ENCODE results near the gene ZNF296. TPM values are rescaled to one million over a fixed set of nuclear protein-coding genes. Genes with fewer than 3 reads are reported as not detected.

ZNF296 gene
- 0.70 and 3.1 TPM in 2 replicates for total RNA-seq

DNA sequence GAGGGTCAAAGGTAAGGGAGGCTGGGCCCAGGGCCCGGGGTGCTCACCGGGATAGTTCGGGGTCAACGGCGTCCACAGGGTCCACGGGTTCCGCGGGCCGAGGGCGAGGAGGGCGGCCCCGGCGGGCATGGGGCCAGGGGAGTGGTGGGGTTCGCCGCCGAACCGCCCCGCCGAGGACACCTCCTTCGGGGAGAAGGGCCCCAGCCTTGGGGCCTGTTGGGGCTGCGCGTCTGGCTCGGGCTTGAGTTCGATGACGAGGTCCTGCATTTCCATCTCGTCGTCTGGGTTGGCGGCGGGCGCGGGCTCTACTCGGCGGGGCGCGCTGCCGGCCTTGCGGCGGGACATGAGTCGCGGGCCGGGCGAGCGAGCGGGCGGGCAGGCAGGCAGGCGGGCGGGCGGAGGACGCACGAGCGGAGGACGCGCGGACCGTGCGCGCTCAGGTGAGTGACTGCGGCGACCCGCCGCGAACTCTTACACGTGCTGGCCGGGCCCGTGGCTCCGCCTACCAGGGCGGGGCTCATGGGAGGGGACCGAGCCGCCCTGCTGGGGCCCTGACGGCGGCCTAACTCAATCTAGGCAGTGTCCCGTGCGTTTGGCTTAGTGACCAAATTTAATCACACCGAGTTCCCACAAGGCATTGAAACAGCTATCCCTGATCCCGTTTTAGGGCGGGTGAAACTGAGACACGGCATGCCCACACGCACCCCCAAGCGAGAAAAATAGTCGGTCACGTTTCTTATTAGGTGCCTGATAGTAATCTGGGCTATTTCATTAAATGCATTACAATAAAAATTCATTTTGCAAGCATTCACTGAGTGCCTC, at the start of gene ZNF296:
TSS of gene ZNF296 (minus strand) at position 450 of the 822 bp plus-strand sequence. CDS start at position 345, 105 bp downstream.

GRCh38 chr19:45092747-45093678, 16.7 kb upstream of the ZNF296 start, which contains the start of gene PPP1R37:
PPP1R37 (plus strand) TSS chr19:45093179; CDS start chr19:45093326, 147 bp downstream.

GRCh38 chr19:45079063-45079910, 3.0 kb upstream of the ZNF296 start, which contains the start of gene GEMIN7:
GEMIN7 (plus strand) TSS chr19:45079260; CDS start chr19:45090115, 10,855 bp downstream.

DNA sequence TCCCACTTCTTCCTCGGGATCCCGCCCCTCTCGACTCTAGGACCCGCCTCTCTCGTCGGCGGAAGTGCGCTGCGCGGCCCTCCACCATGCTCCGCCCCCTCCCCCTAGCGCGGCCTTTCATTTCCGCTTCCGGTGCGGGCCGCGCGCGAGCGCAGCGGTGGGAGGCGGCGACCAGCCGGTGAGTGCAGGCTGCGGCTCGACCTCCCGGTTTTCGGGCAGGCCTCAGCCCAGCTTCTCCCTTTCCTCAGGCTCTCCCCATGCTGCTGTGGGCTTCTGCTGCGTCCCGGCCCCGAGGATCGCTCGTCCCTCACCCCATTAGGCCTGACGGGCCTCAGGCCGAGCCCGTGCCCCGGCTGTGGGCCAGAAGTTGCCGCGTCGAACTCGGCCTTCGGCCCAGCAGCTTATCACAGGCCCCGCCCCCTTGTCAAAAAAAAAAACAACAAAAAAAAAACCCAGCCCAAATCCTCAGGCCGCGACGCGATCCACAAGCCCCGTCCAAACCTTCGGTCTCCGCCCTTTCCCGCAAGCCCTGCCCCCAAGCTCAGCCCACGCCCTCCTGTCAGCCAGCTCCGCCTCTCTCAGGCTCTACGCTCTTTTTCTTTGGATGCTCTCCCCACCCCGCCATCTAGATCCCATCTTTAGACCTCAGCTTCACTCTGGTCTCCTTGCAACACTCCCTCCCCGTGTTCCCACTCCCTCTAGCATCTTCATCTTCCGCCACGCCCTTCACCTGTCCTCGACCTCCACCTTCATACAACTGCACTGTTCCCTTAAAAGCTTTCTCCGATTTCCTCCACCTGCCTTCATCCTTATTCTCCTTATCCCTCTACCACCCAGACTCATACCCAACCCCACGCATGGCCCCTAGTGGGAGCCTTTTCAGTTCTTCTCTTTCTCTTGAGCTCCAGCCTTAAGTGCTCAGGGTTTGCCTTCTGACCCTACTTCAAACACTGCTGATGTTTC, 37.1 kb downstream of the ZNF296 start, which contains the start of gene CLASRP:
TSS of gene CLASRP (plus strand) at position 115 of the 963 bp plus-strand sequence. CDS start 1,168 bp downstream, outside the sequence.

Other genes with a start within 250 kb of the ZNF296 start
- 76.9 and 163 TPM in 2 replicates for gene NECTIN2, start 230.2 kb downstream of the ZNF296 start, total RNA-seq
- 47.9 and 51.1 TPM in 2 replicates for gene TOMM40, start 185.2 kb downstream of the ZNF296 start, total RNA-seq
- gene APOE, start 170.7 kb downstream of the ZNF296 start, total RNA-seq, result 813 and 5,080 TPM in 2 replicates
- 14.1 and 28.8 TPM in 2 replicates for gene APOC1, start 161.9 kb downstream of the ZNF296 start, total RNA-seq
- gene APOC4, start 134.2 kb downstream of the ZNF296 start, total RNA-seq, result not detected in 2 replicates
- not detected in 2 replicates for gene APOC2, start 130.4 kb downstream of the ZNF296 start, total RNA-seq
- gene CLPTM1, start 121.1 kb downstream of the ZNF296 start, total RNA-seq, result 57.9 and 59.5 TPM in 2 replicates
- 8.0 and 12.3 TPM in 2 replicates for gene RELB, start 75.0 kb downstream of the ZNF296 start, total RNA-seq
- gene CLASRP, start 37.4 kb downstream of the ZNF296 start, total RNA-seq, result 38.4 and 39.7 TPM in 2 replicates
- 21.4 and 25.3 TPM in 2 replicates for gene GEMIN7, start 2.8 kb upstream of the ZNF296 start, total RNA-seq
- gene PPP1R37, start 16.7 kb upstream of the ZNF296 start, total RNA-seq, result 28.3 and 46.7 TPM in 2 replicates
- gene NKPD1, start 84.5 kb upstream of the ZNF296 start, total RNA-seq, result under 0.01 and 0.85 TPM in 2 replicates
- gene TRAPPC6A, start 101.8 kb upstream of the ZNF296 start, total RNA-seq, result 29.1 and 33.0 TPM in 2 replicates
- gene BLOC1S3, start 102.3 kb upstream of the ZNF296 start, total RNA-seq, result 10.3 and 15.3 TPM in 2 replicates
- 1.0 and 2.0 TPM in 2 replicates for gene EXOC3L2, start 168.9 kb upstream of the ZNF296 start, total RNA-seq
- 23.2 and 36.3 TPM in 2 replicates for gene MARK4, start 174.8 kb upstream of the ZNF296 start, total RNA-seq
- 0.35 and 4.2 TPM in 2 replicates for gene CKM, start 246.4 kb upstream of the ZNF296 start, total RNA-seq

All from pericardium fibroblast (primary cell).